SK-N-SH (cell line): Measurements from ENCODE around the gene PALLD. TPM values are rescaled to one million over a fixed set of nuclear protein-coding genes. Genes with fewer than 3 reads are reported as not detected.
A peak's percentile ranks its signal among the peaks of the same experiment; 100 is the strongest.

Experiments used
- CTCF ChIA-PET: fragments of 300-600, 350-600 bp; formaldehyde crosslinking; extraction: SDS; loops from one replicate; lab custom pipeline; 2021; lab: Yijun Ruan, JAX
- POLR2A ChIA-PET: fragments of 350-600 bp; sonication (Branson Sonifier 250); formaldehyde crosslinking; extraction: SDS; loops from one replicate; lab custom pipeline; 2020; ENCODE audit warnings: antibody characterized with exemption, inconsistent platforms; lab: Yijun Ruan, JAX
- DNase-seq: peaks from one replicate; pipeline ENCODE4 v3.0.0; 2012
- H2AFZ ChIP-seq: fragments of 200-600 bp; sonication (generic); 2 replicates; pipeline ENCODE4 v1.8.1; 2016; ENCODE audit warnings: antibody characterized with exemption, mild to moderate bottlenecking, low read depth
- H3F3A ChIP-seq: fragments of 200-600 bp; sonication (generic); replicated peaks from 2 replicates; pipeline ENCODE3; 2016; ENCODE audit warnings: antibody characterized with exemption, mild to moderate bottlenecking; ENCODE audit not compliant: insufficient read depth
- H3K27ac ChIP-seq, 2 experiments: fragments of 200-500 bp in 1 of 2; fragments of 200-600 bp in 1 of 2; sonication (Bioruptor generic) in 1 of 2; sonication (generic), shearing (Covaris generic) in 1 of 2; 2 replicates each; pipeline versions ENCODE4 v1.5.1 to v1.6.1; 2014 to 2016; ENCODE audit warnings: low read depth in 2 of 2, inconsistent platforms in 1 of 2, low read length in 1 of 2, mild to moderate bottlenecking in 1 of 2, mixed read lengths in 1 of 2
- H3K27me3 ChIP-seq: fragments of 200-600 bp; sonication (generic), shearing (Covaris generic); 2 replicates; pipeline ENCODE4 v1.6.1; 2016; ENCODE audit warnings: mixed run types; ENCODE audit not compliant: insufficient read depth
- H3K36me3 ChIP-seq, 2 experiments: fragments of 200-500 bp in 1 of 2; fragments of 200-600 bp in 1 of 2; sonication (Bioruptor generic) in 1 of 2; sonication (generic) in 1 of 2; replicated peaks in 1 of 2; 2 replicates each; pipeline versions ENCODE3 to v1.5.1; 2014 to 2016; ENCODE audit warnings: low read length in 1 of 2, mild to moderate bottlenecking in 1 of 2; ENCODE audit not compliant: insufficient read depth in 2 of 2, control insufficient read depth in 1 of 2
- H3K4me1 ChIP-seq, 2 experiments: fragments of 200-500 bp in 1 of 2; fragments of 200-600 bp in 1 of 2; sonication (Bioruptor generic) in 1 of 2; sonication (generic), shearing (Covaris generic) in 1 of 2; 2 replicates each; pipeline versions ENCODE4 v1.5.1 to v1.6.1; 2014 to 2016; ENCODE audit warnings: low read depth in 1 of 2, low read length in 1 of 2, mixed run types in 1 of 2; ENCODE audit not compliant: insufficient read depth in 2 of 2, control insufficient read depth in 1 of 2
- H3K4me2 ChIP-seq: fragments of 200-600 bp; sonication (generic), shearing (Covaris generic); 2 replicates; pipeline ENCODE4 v1.6.1; 2017; ENCODE audit warnings: mixed run types
- H3K4me3 ChIP-seq, 2 experiments: fragments of 200-500 bp in 1 of 2; fragments of 200-600 bp in 1 of 2; sonication (Bioruptor generic) in 1 of 2; sonication (generic), shearing (Covaris generic) in 1 of 2; 2 replicates each; pipeline versions ENCODE4 v1.5.1 to v1.8.1; 2014 to 2016; ENCODE audit warnings: low read depth in 2 of 2, inconsistent platforms in 1 of 2, low read length in 1 of 2, mild to moderate bottlenecking in 1 of 2, mixed read lengths in 1 of 2, moderate library complexity in 1 of 2
- H3K79me2 ChIP-seq: fragments of 200-600 bp; sonication (generic); 2 replicates; pipeline ENCODE4 v1.8.1; 2017; ENCODE audit warnings: mild to moderate bottlenecking; ENCODE audit not compliant: insufficient read depth
- H3K9ac ChIP-seq: fragments of 200-600 bp; sonication (generic); 2 replicates; pipeline ENCODE4 v1.6.1; 2017; ENCODE audit warnings: mixed run types
- H3K9me2 ChIP-seq: fragments of 200-600 bp; sonication (generic); 2 replicates; pipeline ENCODE4 v1.6.1; 2017; ENCODE audit warnings: mixed run types
- H3K9me3 ChIP-seq: fragments of 200-600 bp; sonication (generic); 2 replicates; pipeline ENCODE4 v1.6.1; 2017; ENCODE audit warnings: mixed run types, mild to moderate bottlenecking, moderate library complexity
- H4K20me1 ChIP-seq: fragments of 200-600 bp; sonication (generic); 2 replicates; pipeline ENCODE4 v1.6.1; 2017; ENCODE audit warnings: mild to moderate bottlenecking, mixed run types; ENCODE audit not compliant: insufficient read depth
- FOSL2 ChIP-seq: IDR thresholded peaks from 2 replicates; pipeline ENCODE4 v1.4.0; 2012; ENCODE audit warnings: low read depth, mild to moderate bottlenecking, moderate library complexity, borderline replicate concordance
- FOXM1 ChIP-seq: IDR thresholded peaks from 2 replicates; pipeline ENCODE4 v1.4.0; 2012; ENCODE audit warnings: low read depth, mild to moderate bottlenecking
- GATA2 ChIP-seq: sonication (generic); formaldehyde crosslinking; IDR thresholded peaks from 2 replicates; pipeline ENCODE4 v1.5.0; 2020; ENCODE audit warnings: mild to moderate bottlenecking, missing genetic modification reagents
- JUND ChIP-seq: IDR thresholded peaks from 2 replicates; pipeline ENCODE4 v1.4.0; 2012
- MXI1 ChIP-seq: IDR thresholded peaks from 2 replicates; pipeline ENCODE4 v1.6.1; 2012; ENCODE audit warnings: mild to moderate bottlenecking, low read depth, low read length, improper control_type of control experiment
- NFIC ChIP-seq: IDR thresholded peaks from 2 replicates; pipeline ENCODE4 v1.4.0; 2012; ENCODE audit warnings: borderline replicate concordance
- RAD21 ChIP-seq: IDR thresholded peaks from 2 replicates; pipeline ENCODE4 v1.6.1; 2012; ENCODE audit warnings: mild to moderate bottlenecking, low read length
- RCOR1 ChIP-seq: fragments of 150-350 bp; IDR thresholded peaks from 2 replicates; pipeline ENCODE4 v1.6.1; 2017; ENCODE audit warnings: antibody characterized with exemption, low read length
- RXRA ChIP-seq: IDR thresholded peaks from 2 replicates; pipeline ENCODE4 v1.4.0; 2012; ENCODE audit warnings: low read depth, mild to moderate bottlenecking, borderline replicate concordance
- SIN3A ChIP-seq: IDR thresholded peaks from 2 replicates; pipeline ENCODE4 v1.6.1; 2012; ENCODE audit warnings: low read depth, mild to moderate bottlenecking, low read length, moderate library complexity, borderline replicate concordance
- TCF12 ChIP-seq: IDR thresholded peaks from 2 replicates; pipeline ENCODE4 v1.4.0; 2012
- WGBS: methylation state at CpG from one replicate; pipeline ENCODE4 v1.1.6; 2017; ENCODE audit warnings: low lambda C conversion rate; 5-methylcytosine and 5-hydroxymethylcytosine counted together
- polyA plus RNA-seq, 3 experiments: library from polyadenylated mRNA; depleted of rRNA; stranded (reverse); fragments of >200 nt; gene quantifications; 2 replicates each; pipeline ENCODE4 v1.2.3, GENCODE V29; 2012
- TF ChIP-seq, protein P1 (sequence below): IDR thresholded peaks from 2 replicates; pipeline ENCODE4 v1.4.0; 2012; ENCODE audit warnings: low read depth, borderline replicate concordance
- TF ChIP-seq, protein P2 (sequence below): IDR thresholded peaks from 2 replicates; pipeline ENCODE4 v1.4.0; 2012; ENCODE audit warnings: low read depth, borderline replicate concordance

The PALLD gene
- polyA plus RNA-seq, 1 of the 3 experiments (the other 2 are of a cell fraction): 33.0 TPM

DNA sequence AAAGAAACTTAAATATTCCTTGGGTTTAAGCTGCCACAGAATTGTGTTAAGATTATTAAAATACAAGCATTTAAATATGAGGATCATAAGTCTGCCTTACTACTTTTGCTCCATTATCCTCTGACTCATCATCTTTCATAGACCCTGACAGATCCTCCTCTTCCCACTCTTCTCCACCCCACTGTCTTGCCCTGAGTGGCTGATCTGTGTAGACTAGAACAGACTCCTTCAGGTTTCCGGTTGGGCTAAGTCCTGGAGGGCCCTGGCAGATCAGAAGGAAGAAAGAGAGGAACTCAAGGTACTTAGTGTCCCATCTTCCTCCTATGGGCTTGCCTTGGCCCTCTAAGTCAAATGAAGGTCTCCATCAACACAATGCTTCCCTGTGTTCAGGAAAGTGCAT is 30.7 kb downstream of the PALLD start:
- POLR2A ChIA-PET: no interaction called here
- no peak overlapping the region for H3K9ac ChIP-seq
- no peak for DNase-seq

DNA sequence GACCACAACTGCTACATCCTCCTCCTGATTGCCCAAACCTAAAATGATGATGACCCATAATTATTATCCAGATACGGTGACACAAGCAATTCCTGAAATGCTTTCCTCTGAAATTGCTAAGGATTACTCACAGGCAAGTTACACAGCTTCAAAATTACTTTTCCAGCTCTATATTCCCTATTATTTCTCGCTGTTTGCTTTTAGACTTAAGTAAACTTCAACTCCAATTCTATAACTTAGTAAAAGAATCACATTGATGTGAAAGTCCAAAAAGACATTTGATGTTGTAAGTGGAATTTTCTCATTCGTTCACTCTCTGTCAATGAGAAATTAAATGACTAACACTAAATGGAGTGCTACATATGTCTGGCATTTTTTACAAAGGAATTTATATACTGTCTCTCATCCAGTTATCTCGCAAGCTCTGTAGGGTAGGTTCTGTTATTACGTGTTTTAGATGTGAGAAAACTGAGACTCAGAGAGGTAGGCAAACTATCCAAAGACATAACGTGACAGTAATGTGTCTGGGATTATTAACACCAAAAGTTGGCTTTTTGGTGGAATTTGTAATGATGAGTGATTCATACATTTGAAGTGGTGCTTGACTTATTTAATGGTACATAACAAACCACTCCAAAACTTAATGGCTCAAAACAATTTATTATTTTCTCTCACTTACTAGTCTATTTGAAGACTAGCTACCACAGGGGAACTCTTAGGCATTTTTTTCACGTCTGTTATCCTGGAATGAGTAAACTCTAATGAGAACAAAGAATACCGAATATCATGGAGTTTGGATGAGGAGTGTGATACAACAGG is 31.5 kb downstream of the PALLD start:
- peaks cover 17% of the 10 kb centered on the region for H3F3A ChIP-seq
- peak overlapping the region; percentile 49 for H3K9ac ChIP-seq
- no peaks in the 10 kb centered on the region for H3K9me3 ChIP-seq
- peak overlapping the region in 1 of 2 experiments; percentile 65; a peak in 2 of 4 replicates for H3K27ac ChIP-seq
- peaks cover 0 to 20% of the 10 kb centered on the region in 2 experiments; a peak in 2 of 4 replicates for H3K4me1 ChIP-seq
- H3K9me2 ChIP-seq: no peaks in the 10 kb centered on the region
- H4K20me1 ChIP-seq: no peaks in the 10 kb centered on the region
- H3K4me3 ChIP-seq: no peak overlapping the region
- no peak for DNase-seq
- H3K79me2 ChIP-seq: no peaks in the 10 kb centered on the region
- TF ChIP-seq FOSL2 (peak; percentile 36; the same call in 1 of the 2 replicates), JUND (peak; percentile 11; the same call in 1 of the 2 replicates), TCF12 (peak; percentile 18; the same call in 1 of the 2 replicates), RCOR1 (no peak)
- CTCF ChIA-PET: interaction anchor here (3.9 kb wide), 1 partner anchor 14 kb away, joined by 20 read pairs; no protein-coding TSS in a partner anchor
- no peaks in the 10 kb centered on the region for H3K27me3 ChIP-seq
- peak overlapping the region; percentile 32; the same call in 1 of the 2 replicates for H2AFZ ChIP-seq
- peak overlapping the region; percentile 13; the same call in 1 of the 2 replicates for H3K4me2 ChIP-seq
- 45% methylated on average over 8 of the region's 8 CpGs for WGBS
- POLR2A ChIA-PET: no interaction called here
- no peaks in the 10 kb centered on the region for H3K36me3 ChIP-seq

More for the DNA sequence above, 30.7 kb downstream of the PALLD start:
- TF ChIP-seq MXI1 (no peak), NFIC (no peak), RXRA (no peak), GATA2 (CRISPR knock-in tag) (no peak), RAD21 (no peak), SIN3A (no peak), FOXM1 (no peak), TCF12 (no peak)
- TF ChIP-seq, protein P1, sequence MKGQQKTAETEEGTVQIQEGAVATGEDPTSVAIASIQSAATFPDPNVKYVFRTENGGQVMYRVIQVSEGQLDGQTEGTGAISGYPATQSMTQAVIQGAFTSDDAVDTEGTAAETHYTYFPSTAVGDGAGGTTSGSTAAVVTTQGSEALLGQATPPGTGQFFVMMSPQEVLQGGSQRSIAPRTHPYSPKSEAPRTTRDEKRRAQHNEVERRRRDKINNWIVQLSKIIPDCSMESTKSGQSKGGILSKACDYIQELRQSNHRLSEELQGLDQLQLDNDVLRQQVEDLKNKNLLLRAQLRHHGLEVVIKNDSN: no peak
- TF ChIP-seq, protein P2, sequence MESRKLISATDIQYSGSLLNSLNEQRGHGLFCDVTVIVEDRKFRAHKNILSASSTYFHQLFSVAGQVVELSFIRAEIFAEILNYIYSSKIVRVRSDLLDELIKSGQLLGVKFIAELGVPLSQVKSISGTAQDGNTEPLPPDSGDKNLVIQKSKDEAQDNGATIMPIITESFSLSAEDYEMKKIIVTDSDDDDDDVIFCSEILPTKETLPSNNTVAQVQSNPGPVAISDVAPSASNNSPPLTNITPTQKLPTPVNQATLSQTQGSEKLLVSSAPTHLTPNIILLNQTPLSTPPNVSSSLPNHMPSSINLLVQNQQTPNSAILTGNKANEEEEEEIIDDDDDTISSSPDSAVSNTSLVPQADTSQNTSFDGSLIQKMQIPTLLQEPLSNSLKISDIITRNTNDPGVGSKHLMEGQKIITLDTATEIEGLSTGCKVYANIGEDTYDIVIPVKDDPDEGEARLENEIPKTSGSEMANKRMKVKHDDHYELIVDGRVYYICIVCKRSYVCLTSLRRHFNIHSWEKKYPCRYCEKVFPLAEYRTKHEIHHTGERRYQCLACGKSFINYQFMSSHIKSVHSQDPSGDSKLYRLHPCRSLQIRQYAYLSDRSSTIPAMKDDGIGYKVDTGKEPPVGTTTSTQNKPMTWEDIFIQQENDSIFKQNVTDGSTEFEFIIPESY: no peak
- Histone ChIP-seq H3K36me3 (no peaks in the 10 kb centered on the region), H3K79me2 (no peaks in the 10 kb centered on the region), H3K4me1 (peaks cover 0 to 20% of the 10 kb centered on the region in 2 experiments; a peak in 2 of 4 replicates), H3K9me2 (no peaks in the 10 kb centered on the region), H3K4me3 (no peak overlapping the region), H2AFZ (no peak overlapping the region; the same call in 1 of the 2 replicates), H3K27me3 (no peaks in the 10 kb centered on the region), H3F3A (peaks cover 17% of the 10 kb centered on the region), H3K4me2 (peak overlapping the region; percentile 13; the same call in 1 of the 2 replicates), H3K9me3 (no peaks in the 10 kb centered on the region), H3K27ac (peak overlapping the region in 1 of 2 experiments; percentile 65; a peak in 2 of 4 replicates), H4K20me1 (no peaks in the 10 kb centered on the region)
- 64% methylated on average over 1 of the region's 1 CpG for WGBS
- CTCF ChIA-PET: interaction anchor here (3.9 kb wide), 1 partner anchor 13 kb away, joined by 20 read pairs; no protein-coding TSS in a partner anchor
